GM10847 (cell line): ENCODE data around the gene TSKS.

ENCODE experiments used
- POLR2A ChIP-seq: IDR thresholded peaks from 2 replicates; pipeline ENCODE4 v1.6.1; 2011; ENCODE audit not compliant: insufficient read length; ENCODE audit errors: extremely low read depth

TSKS gene

GRCh38 chr19:49801401-49801888, 38.3 kb upstream of the TSKS start:
- TF ChIP-seq POLR2A: no peak

- no peak for TF ChIP-seq POLR2A
These were observed 37.7 kb upstream of the TSKS start for GRCh38 chr19:49800771-49801170.

- TF ChIP-seq POLR2A: no peak
These were observed 36.8 kb upstream of the TSKS start for GRCh38 chr19:49799798-49800376.

- no peak for TF ChIP-seq POLR2A
These were observed 36.2 kb upstream of the TSKS start for GRCh38 chr19:49799271-49799797.

GRCh38 chr19:49798574-49798973, 35.5 kb upstream of the TSKS start:
- TF ChIP-seq POLR2A: no peak

- TF ChIP-seq POLR2A: no peak
These were observed 32.5 kb upstream of the TSKS start for GRCh38 chr19:49795615-49796014.

GRCh38 chr19:49793561-49793840, 30.4 kb upstream of the TSKS start:
- TF ChIP-seq POLR2A: no peak

- TF ChIP-seq POLR2A: no peak
These were observed 29.9 kb upstream of the TSKS start for GRCh38 chr19:49792829-49793560.

DNA sequence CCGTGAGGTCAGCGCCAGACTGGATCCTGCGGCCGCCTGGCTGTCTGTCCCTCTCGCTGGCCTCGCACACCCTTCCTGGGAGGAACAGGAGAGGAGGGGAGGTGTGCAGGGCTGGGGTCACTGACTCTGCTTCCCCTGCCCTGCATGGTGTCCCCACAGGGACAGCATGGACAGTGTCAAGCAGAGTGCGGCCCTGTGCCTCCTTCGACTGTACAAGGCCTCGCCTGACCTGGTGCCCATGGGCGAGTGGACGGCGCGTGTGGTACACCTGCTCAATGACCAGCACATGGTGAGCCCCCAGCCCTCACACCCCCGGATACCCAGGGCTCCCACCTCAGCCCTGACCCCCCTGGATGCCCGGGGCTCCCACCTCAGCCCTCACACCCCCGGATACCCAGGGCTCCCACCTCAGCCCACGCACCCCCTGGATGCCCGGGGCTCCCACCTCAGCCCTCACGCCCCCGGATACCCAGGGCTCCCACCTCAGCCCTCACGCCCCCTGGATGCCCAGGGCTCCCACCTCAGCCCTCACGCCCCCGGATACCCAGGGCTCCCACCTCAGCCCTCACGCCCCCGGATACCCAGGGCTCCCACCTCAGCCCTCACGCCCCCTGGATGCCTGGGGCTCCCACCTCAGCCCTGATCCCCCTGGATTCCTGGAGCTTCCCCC, 28.8 kb upstream of the TSKS start:
- TF ChIP-seq POLR2A: no peak

GRCh38 chr19:49790866-49791265, 27.8 kb upstream of the TSKS start:
- no peak for TF ChIP-seq POLR2A

DNA sequence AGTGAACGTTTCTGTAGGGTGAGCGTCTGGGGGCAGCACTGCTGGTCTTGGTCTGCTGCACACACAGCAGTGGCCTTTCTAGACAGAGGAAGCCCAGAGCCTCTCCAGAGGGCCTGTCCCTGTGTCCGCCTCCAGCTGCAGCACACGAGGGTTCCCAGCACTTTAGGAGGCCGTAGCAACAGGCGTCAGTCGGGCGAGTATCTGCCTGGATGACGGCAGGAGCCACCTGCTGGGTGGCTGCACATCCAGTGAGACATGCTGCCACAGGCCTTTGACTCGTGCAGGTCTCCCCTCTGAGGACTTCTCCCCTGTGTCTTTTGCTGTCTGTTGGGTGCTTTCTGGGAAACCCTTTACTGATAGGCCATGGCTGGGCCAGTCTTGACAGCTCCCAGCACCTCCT, 25.8 kb upstream of the TSKS start:
- no peak for TF ChIP-seq POLR2A

GRCh38 chr19:49787746-49788145, 24.6 kb upstream of the TSKS start:
- TF ChIP-seq POLR2A: no peak

GRCh38 chr19:49786376-49786820, 23.3 kb upstream of the TSKS start:
- TF ChIP-seq POLR2A: no peak

DNA sequence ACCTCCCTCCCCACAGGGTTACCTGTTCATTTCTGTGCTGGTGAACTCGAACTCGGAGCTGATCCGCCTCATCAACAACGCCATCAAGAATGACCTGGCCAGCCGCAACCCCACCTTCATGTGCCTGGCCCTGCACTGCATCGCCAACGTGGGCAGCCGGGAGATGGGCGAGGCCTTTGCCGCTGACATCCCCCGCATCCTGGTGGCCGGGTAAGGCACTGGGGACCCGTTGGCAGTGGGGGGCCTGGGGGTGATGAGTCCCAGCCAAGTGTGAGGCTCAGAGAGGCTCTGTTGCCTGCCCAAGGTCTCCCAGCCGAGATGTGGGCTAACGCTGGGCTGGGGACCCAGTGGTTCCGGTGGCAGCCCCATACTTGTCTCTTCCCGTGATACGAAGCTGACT, 19.4 kb upstream of the TSKS start:
- no peak for TF ChIP-seq POLR2A

GRCh38 chr19:49781394-49781793, 18.3 kb upstream of the TSKS start:
- TF ChIP-seq POLR2A: no peak

GRCh38 chr19:49780861-49781260, 17.8 kb upstream of the TSKS start:
- TF ChIP-seq POLR2A: no peak
